ENCODE measurements around the gene CDHR4.
"Not testable (repeated sequence)": the region's sequence is repeated elsewhere in the genome, so short reads cannot be mapped to it uniquely, and the experiment has no call there.

CDHR4 gene

DNA sequence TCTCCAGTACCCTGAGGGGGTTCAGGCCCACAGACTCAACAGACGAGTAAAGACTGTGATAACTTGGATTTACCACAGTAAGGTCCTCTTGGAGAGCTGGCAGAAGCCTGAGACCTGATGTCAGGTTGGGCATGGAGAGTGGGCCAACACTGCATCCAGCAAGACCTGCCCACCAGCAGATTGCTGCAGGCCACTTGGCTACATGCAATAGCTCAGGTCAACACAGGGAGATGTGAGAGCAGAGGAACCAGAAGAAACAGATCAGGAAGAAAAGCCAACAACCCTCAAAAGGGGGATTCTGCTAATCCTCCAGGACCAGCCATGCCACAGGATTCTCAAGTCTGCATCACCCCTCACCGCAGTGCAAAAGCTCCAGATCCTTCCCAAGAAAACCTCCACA is 11.6 kb downstream of the CDHR4 start:
- no peaks in the 10 kb centered on the region for H3K27me3 ChIP-seq (ENCODE audit: insufficient read depth, low read length)
- H2AFZ ChIP-seq (ENCODE audit: low read length, unreplicated experiment), result no peak overlapping the region
- peaks cover 11% of the 10 kb centered on the region for H3K4me1 ChIP-seq (ENCODE audit: control insufficient read depth, insufficient read depth, low read length, unreplicated experiment)
- no peaks in the 10 kb centered on the region for H3K36me3 ChIP-seq (ENCODE audit: insufficient read depth, low read length)
- H3K4me3 ChIP-seq (ENCODE audit: low read depth, low read length), result no peak overlapping the region
- H3K79me2 ChIP-seq (ENCODE audit: control insufficient read depth, insufficient read depth, low read length, unreplicated experiment), result peaks cover 30% of the 10 kb centered on the region
- H3K27ac ChIP-seq (ENCODE audit: low read depth, low read length), result no peak overlapping the region

- Histone ChIP-seq H2AFZ (ENCODE audit: low read length, unreplicated experiment) (no peak overlapping the region), H3K27me3 (ENCODE audit: insufficient read depth, low read length) (no peaks in the 10 kb centered on the region), H3K4me3 (ENCODE audit: low read depth, low read length) (no peak overlapping the region), H3K27ac (ENCODE audit: low read depth, low read length) (no peak overlapping the region), H3K79me2 (ENCODE audit: control insufficient read depth, insufficient read depth, low read length, unreplicated experiment) (peaks cover 34% of the 10 kb centered on the region), H3K36me3 (ENCODE audit: insufficient read depth, low read length) (no peaks in the 10 kb centered on the region), H3K4me1 (ENCODE audit: control insufficient read depth, insufficient read depth, low read length, unreplicated experiment) (peaks cover 11% of the 10 kb centered on the region)
These were observed 12.1 kb downstream of the CDHR4 start for GRCh38 chr3:49787536-49787935.

GRCh38 chr3:49787182-49787464 is 12.6 kb downstream of the CDHR4 start:
- no peaks in the 10 kb centered on the region for H3K36me3 ChIP-seq (ENCODE audit: insufficient read depth, low read length)
- peak overlapping the region; percentile 73 for H3K27ac ChIP-seq (ENCODE audit: low read depth, low read length)
- H2AFZ ChIP-seq (ENCODE audit: low read length, unreplicated experiment), result peak overlapping the region; percentile 61
- peaks cover 38% of the 10 kb centered on the region for H3K79me2 ChIP-seq (ENCODE audit: control insufficient read depth, insufficient read depth, low read length, unreplicated experiment)
- H3K4me1 ChIP-seq (ENCODE audit: control insufficient read depth, insufficient read depth, low read length, unreplicated experiment), result peaks cover 11% of the 10 kb centered on the region
- H3K27me3 ChIP-seq (ENCODE audit: insufficient read depth, low read length), result no peaks in the 10 kb centered on the region
- H3K4me3 ChIP-seq (ENCODE audit: low read depth, low read length), result peak overlapping the region; percentile 86

GRCh38 chr3:49786357-49787181 is 13.1 kb downstream of the CDHR4 start, which contains the start of gene IP6K1:
Gene IP6K1, minus strand, starts transcription at chr3:49786542. Its CDS starts 38,502 bp downstream, at chr3:49748040.
- Histone ChIP-seq H3K27me3 (ENCODE audit: insufficient read depth, low read length) (no peaks in the 10 kb centered on the region), H2AFZ (ENCODE audit: low read length, unreplicated experiment) (peak within 1 kb of the TSS; percentile 64), H3K79me2 (ENCODE audit: control insufficient read depth, insufficient read depth, low read length, unreplicated experiment) (peaks cover 41% of the 10 kb centered on the region), H3K27ac (ENCODE audit: low read depth, low read length) (peak within 1 kb of the TSS; percentile 73), H3K4me3 (ENCODE audit: low read depth, low read length) (peak within 1 kb of the TSS; percentile 86), H3K4me1 (ENCODE audit: control insufficient read depth, insufficient read depth, low read length, unreplicated experiment) (peaks cover 11% of the 10 kb centered on the region), H3K36me3 (ENCODE audit: insufficient read depth, low read length) (no peaks in the 10 kb centered on the region)

DNA sequence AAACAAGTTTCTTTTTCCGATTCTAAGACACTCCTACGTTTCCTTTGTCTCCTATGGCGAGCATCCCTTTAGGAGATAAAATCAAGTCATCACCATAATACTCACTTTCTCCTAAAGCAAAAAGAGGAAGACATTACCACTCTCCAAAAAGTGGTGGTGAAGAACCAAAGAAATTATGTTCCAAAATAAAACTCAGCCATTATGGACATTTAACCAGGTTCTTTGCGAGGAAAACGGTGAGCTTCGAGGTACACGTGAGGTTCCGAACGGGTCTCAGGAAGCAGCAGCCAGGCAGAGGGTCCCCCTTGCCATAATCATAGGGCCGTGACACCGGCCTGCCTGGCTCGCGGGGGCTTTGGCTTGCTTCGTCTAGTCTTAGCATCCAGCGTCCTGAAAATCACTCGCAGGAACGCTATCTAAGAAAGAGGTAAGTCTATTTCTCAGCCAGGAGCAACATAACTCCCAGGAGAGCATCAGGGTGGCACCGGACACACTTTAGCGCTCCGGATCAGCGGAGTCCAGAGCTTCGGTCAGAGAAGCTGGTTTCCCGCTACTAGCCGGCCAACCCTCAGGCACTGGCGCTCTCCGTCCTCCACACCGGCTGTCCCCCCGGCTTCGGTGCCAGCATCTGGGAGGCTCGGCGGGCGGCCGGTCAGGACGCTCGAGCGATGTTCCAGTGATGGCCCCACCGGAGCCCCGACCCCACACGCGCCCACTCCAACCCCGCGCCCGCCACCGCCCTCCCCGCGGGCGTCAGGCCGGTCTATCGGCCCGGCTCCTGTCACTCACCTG is 13.9 kb downstream of the CDHR4 start:
- H3K4me3 ChIP-seq (ENCODE audit: low read depth, low read length), result peak overlapping the region; percentile 86
- H3K4me1 ChIP-seq (ENCODE audit: control insufficient read depth, insufficient read depth, low read length, unreplicated experiment), result peaks cover 11% of the 10 kb centered on the region
- H3K36me3 ChIP-seq (ENCODE audit: insufficient read depth, low read length), result no peaks in the 10 kb centered on the region
- H3K27ac ChIP-seq (ENCODE audit: low read depth, low read length), result peak overlapping the region; percentile 65
- H3K27me3 ChIP-seq (ENCODE audit: insufficient read depth, low read length), result no peaks in the 10 kb centered on the region
- peak overlapping the region; percentile 64 for H2AFZ ChIP-seq (ENCODE audit: low read length, unreplicated experiment)
- peaks cover 49% of the 10 kb centered on the region for H3K79me2 ChIP-seq (ENCODE audit: control insufficient read depth, insufficient read depth, low read length, unreplicated experiment)

GRCh38 chr3:49782277-49782676 is 17.4 kb downstream of the CDHR4 start:
- H3K4me1 ChIP-seq (ENCODE audit: control insufficient read depth, insufficient read depth, low read length, unreplicated experiment); H2AFZ ChIP-seq (ENCODE audit: low read length, unreplicated experiment); H3K27ac ChIP-seq (ENCODE audit: low read depth, low read length): not testable (repeated sequence)

GRCh38 chr3:49781415-49782199 is 18.1 kb downstream of the CDHR4 start:
- Histone ChIP-seq H3K27ac (ENCODE audit: low read depth, low read length) (no peak overlapping the region), H3K79me2 (ENCODE audit: control insufficient read depth, insufficient read depth, low read length, unreplicated experiment) (peaks cover 81% of the 10 kb centered on the region), H3K4me3 (ENCODE audit: low read depth, low read length) (no peak overlapping the region), H3K27me3 (ENCODE audit: insufficient read depth, low read length) (no peaks in the 10 kb centered on the region), H3K4me1 (ENCODE audit: control insufficient read depth, insufficient read depth, low read length, unreplicated experiment) (peaks cover 4% of the 10 kb centered on the region), H3K36me3 (ENCODE audit: insufficient read depth, low read length) (peaks cover 3% of the 10 kb centered on the region; the same call in 1 of the 2 replicates), H2AFZ (ENCODE audit: low read length, unreplicated experiment) (no peak overlapping the region)

More at GRCh38 chr3:49782277-49782676, 17.4 kb downstream of the CDHR4 start:
- not testable (repeated sequence) for H3K27me3 ChIP-seq (ENCODE audit: insufficient read depth, low read length); H3K36me3 ChIP-seq (ENCODE audit: insufficient read depth, low read length); H3K4me3 ChIP-seq (ENCODE audit: low read depth, low read length)
- H3K79me2 ChIP-seq (ENCODE audit: control insufficient read depth, insufficient read depth, low read length, unreplicated experiment), result peaks cover 76% of the 10 kb centered on the region

DNA sequence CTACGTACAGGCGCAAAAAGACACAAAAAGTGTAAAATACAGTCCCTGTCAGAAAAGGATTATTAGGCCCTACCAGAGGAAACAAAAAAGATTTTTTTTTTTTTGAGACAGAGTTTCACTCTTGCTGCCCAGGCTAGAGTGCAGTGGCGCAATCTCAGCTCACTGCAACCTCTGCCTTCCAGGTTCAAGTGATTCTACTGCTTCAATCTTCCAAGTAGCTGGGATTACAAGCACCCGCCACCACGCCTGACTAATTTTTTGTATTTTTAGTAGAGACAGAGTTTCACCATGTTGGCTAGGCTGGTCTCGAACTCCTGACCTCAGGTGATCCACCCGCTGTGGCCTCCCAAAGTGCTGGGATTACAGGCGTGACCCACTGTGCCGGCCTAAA is 18.7 kb downstream of the CDHR4 start:
- H2AFZ ChIP-seq (ENCODE audit: low read length, unreplicated experiment); H3K4me3 ChIP-seq (ENCODE audit: low read depth, low read length); H3K36me3 ChIP-seq (ENCODE audit: insufficient read depth, low read length); H3K27ac ChIP-seq (ENCODE audit: low read depth, low read length); H3K4me1 ChIP-seq (ENCODE audit: control insufficient read depth, insufficient read depth, low read length, unreplicated experiment); H3K27me3 ChIP-seq (ENCODE audit: insufficient read depth, low read length): not testable (repeated sequence)
- H3K79me2 ChIP-seq (ENCODE audit: control insufficient read depth, insufficient read depth, low read length, unreplicated experiment), result peaks cover 83% of the 10 kb centered on the region

GRCh38 chr3:49780080-49780974 is 19.3 kb downstream of the CDHR4 start:
- peaks cover 3% of the 10 kb centered on the region; the same call in 1 of the 2 replicates for H3K36me3 ChIP-seq (ENCODE audit: insufficient read depth, low read length)
- H3K27ac ChIP-seq (ENCODE audit: low read depth, low read length), result no peak overlapping the region
- H3K4me3 ChIP-seq (ENCODE audit: low read depth, low read length), result no peak overlapping the region
- H3K79me2 ChIP-seq (ENCODE audit: control insufficient read depth, insufficient read depth, low read length, unreplicated experiment), result peaks cover 79% of the 10 kb centered on the region
- H3K4me1 ChIP-seq (ENCODE audit: control insufficient read depth, insufficient read depth, low read length, unreplicated experiment), result peaks cover 4% of the 10 kb centered on the region
- no peaks in the 10 kb centered on the region for H3K27me3 ChIP-seq (ENCODE audit: insufficient read depth, low read length)
- H2AFZ ChIP-seq (ENCODE audit: low read length, unreplicated experiment), result no peak overlapping the region

All from ACC112 (cell line).